NK-92 treated with Interleukin-12 subunit alpha and Interleukin-12 subunit beta, amount 100 ng/mL, for 24 hours (cell line): Measurements from ENCODE around the gene DIO2.

ENCODE experiments used
- DNase-seq: peaks from one replicate; lab custom pipeline; 2025; lab: John Stamatoyannopoulos, UW

The DIO2 gene

DNA sequence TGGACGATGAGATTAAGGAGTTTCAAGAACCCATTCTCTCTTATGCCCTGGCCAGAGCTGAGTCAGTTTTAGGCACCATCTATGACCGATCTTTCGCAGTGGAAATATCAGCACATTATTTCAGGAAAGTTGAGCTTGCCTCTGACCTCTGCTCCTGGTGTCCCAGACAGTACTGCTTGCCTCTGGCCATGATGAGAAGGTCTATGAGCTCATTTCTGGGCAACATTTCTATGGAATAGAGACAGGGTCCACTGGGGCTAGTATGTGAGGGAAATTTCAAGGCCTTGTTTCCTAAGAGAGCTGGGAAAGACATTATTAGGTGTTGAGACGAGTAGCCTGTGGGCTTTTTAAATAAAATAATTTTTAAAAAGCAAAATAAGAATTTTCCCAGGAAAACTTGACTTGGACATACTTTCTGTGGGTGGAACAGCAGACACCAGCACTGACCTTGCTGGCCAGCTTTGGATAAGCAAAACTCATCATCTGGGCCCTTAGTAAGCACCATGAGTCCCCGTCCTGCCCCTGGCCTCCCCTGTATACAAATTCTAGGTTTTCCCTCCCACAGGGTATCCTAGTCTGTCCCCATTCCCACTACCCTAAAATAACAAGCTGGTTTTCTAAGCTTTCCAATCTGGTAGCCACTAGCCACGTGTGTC is 43.4 kb downstream of the DIO2 start:
- DNase-seq: no peak

DNA sequence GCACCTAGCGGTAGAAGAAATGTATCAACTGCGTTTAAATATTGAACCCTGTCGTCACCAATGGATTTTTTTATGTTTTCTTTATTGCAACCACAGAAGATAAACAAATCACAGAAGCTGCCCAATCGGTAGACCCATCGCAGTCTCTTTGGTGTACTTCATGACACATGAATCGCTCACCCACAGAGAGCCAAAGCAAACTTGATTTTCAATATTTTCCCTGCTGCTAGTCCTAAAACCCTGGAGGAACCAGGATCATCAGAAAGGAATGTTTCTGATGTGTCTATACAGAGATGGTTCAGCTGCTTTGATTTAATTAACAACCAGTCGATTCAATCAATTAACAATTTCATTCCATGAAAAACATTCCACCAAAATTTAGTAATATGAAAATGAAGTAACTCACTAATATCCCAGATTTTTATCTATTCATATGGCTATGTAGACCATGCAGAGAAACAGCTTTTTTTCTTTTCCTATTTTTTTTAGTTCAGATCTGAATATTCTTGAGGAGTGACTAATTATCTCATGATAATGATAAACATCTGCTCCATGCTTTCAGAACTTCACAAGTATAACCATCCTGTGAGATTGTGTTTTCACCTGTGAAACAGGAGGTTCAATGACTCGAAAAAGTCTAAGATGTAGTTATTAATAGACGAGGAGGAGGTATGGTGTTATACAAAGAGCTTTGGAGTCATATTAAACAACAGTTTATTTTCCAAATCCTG is 46.1 kb downstream of the DIO2 start:
- DNase-seq: no peak

DNA sequence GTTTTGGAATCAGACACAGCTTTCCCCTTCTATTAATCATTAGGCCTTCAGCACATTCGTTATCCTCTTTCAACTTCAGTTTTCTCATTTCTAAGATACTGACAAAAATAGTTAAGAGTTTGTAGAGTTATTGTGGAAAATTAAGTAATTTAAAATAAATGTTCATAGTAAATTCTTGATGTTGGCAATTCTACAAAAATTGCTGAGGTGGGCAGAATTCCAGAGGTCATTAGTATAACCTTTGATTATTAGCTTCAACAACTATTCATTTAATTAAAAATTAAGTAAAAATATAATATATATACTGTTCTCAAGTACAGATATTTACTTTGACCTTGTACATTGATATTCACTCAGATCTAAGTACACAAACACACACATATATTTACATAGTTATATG is 58.5 kb downstream of the DIO2 start:
- no peak for DNase-seq

DNA sequence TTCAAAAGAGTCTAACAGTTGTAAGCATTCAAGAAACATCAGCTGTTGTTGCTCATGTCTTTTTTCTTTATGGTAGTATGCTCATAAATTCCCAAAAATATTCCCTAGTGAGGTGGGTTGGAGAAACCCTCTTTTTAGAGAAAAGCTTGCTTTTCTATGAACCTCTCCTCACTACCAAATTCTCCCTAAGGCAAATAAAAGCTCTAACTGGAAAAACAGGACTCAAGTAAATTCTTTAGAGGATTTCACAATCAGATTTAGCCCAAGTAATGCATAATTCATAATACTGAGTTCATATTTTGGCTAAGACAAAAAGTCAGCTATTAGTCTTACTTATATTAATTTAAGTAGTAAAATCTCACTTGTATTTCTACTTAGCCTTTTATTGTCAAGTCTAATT is 59.1 kb downstream of the DIO2 start:
- DNase-seq: no peak

DNA sequence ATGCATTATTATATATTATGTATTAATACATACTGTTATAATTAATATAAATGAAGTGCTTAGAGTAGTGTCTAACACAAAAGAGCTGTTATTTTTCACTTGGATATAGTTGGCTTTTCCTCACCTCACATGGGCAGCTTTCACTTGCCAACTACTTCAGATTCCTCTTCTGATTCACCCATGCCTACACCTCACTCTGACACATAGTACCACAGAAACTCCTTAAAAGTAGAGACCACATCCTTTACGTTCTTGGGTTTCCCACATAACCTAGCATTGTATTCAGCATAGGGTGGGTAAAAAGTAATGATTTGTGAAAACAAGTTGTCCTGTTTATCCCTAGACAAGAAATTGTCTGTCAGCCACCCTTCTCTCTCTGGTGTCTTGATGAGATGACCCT is 61.0 kb downstream of the DIO2 start:
- DNase-seq: no peak
